Heart left ventricle (tissue), 16 donors: ENCODE measurements around the gene PKP3. TPM values are rescaled to one million over a fixed set of nuclear protein-coding genes. Genes with fewer than 3 reads are reported as not detected.

ENCODE experiments used
- ATAC-seq, 4 donors: fragments of 200-7000 bp; cut with Tn5 transposase; one replicate each; pipeline ENCODE4 v1.9.1; 2020 to 2022; ENCODE audit warnings: moderate library complexity in 4 of 4, mild to moderate bottlenecking in 3 of 4, moderate number of reproducible peaks in 1 of 4
- DNase-seq, 5 donors: peaks; one replicate each; pipeline ENCODE4 v3.0.0-alpha.2; 2020
- H3K27ac ChIP-seq, 12 donors: fragments of 200-600 bp; sonication (generic) in 4 of 12; one replicate each; pipeline versions ENCODE4 v1.5.0 to v1.8.0; 2016 to 2022; ENCODE audit warnings: mild to moderate bottlenecking in 2 of 12
- H3K27me3 ChIP-seq, 9 donors: fragments of 200-600 bp; sonication (generic) in 2 of 9; one replicate each; pipeline versions ENCODE4 v1.5.1 to v1.8.0; 2016 to 2022; ENCODE audit warnings: mild to moderate bottlenecking in 3 of 9
- H3K36me3 ChIP-seq, 9 donors: fragments of 200-600 bp; sonication (generic) in 2 of 9; one replicate each; pipeline versions ENCODE4 v1.5.0 to v1.8.0; 2018 to 2022; ENCODE audit warnings: mild to moderate bottlenecking in 2 of 9
- H3K4me1 ChIP-seq, 12 donors: fragments of 200-600 bp; sonication (generic) in 4 of 12; one replicate each; pipeline versions ENCODE4 v1.5.0 to v1.8.0; 2016 to 2022; ENCODE audit warnings: mild to moderate bottlenecking in 3 of 12
- H3K4me3 ChIP-seq, 12 donors: fragments of 200-600 bp; sonication (generic) in 4 of 12; one replicate each; pipeline versions ENCODE4 v1.5.0 to v1.8.0; 2017 to 2022; ENCODE audit warnings: mild to moderate bottlenecking in 9 of 12, moderate library complexity in 4 of 12
- H3K9me3 ChIP-seq, 12 donors: fragments of 200-600 bp; sonication (generic) in 4 of 12; one replicate each; pipeline versions ENCODE4 v1.5.0 to v1.8.0; 2016 to 2022; ENCODE audit warnings: mild to moderate bottlenecking in 1 of 12
- CTCF ChIP-seq, 12 donors: fragments of 200-600 bp; sonication (generic) in 4 of 12; IDR thresholded peaks; one replicate each; pipeline versions ENCODE4 v1.5.0 to v1.8.0; 2018 to 2022; ENCODE audit warnings: antibody characterized with exemption in 12 of 12, mild to moderate bottlenecking in 5 of 12
- POLR2A ChIP-seq, 2 donors: fragments of 450-650 bp; IDR thresholded peaks; one replicate each; pipeline ENCODE4 v1.6.1; 2017; ENCODE audit warnings: antibody characterized with exemption in 2 of 2, mild to moderate bottlenecking in 2 of 2, moderate library complexity in 2 of 2
- WGBS, 4 donors: extraction: QIAGEN DNeasy Blood & Tissue Kit in 2 of 4; methylation state at CpG; one replicate each; pipeline versions ENCODE4 v1.1.5 to v1.1.7; 2013 to 2018; 5-methylcytosine and 5-hydroxymethylcytosine counted together
- intact Hi-C, 10 donors: fragments of 100-400 bp; cut with DNase I; formaldehyde crosslinking; loops; one replicate each; pipeline versions ENCODE4 v1.11.1 to v1.14.2; 2022
- polyA plus RNA-seq, 2 donors: library from polyadenylated mRNA; stranded (reverse); fragments of 200-250 nt; gene quantifications; one replicate each; pipeline ENCODE4 v1.2.3, GENCODE V29; 2013
- total RNA-seq, 9 donors: library from RNA; depleted of rRNA in 2 of 9; stranded (reverse); fragments of >200 nt in 2 of 9; fragmentation: NEBNext Ultra II Directional in 3 of 9; extraction: Animal tissue kit (Norgen Biotek cat#: 25700) in 3 of 9; gene quantifications; one replicate each; pipeline versions ENCODE4 v1.1.0 to v1.2.4, GENCODE V29; 2016 to 2023
- donor health status: ischemic (EF 13 %, LVEDD 7.1; RV severe dilation, severe dysfunction).
- donor health status: healthy with polysubstance abuse.
- donor health status: DM: no; HTN: yes; CAD: no.
- donor health status: DM: no; HTN: no; CAD: no.
- donor health status: ischemic (EF 25% LVEDD 6.9; RV normal size, moderate dysfunction).
- donor health status: ischemic (EF 25% LVEDD 5.7; RV mildly dilated, moderate dysfunction).
- donor health status: healthy.
- donor health status: DM: yes; HTN: yes; CAD: no.
- donor health status: ischemic (EF 35%, LVEDD 5.7; RV mildly dilated, moderate dysfunction).
- donor health status: nonischemic (EF 11% LVEDD 7.7; RV severe dilation, severe dysfunction).
- donor health status: DM: yes; HTN: yes; CAD: no.
- donor health status: PGD.
- donor health status: ischemic (EF 29% LVEDD 5.4; RV normal size, mild dysfunction).
- donor health status: nonischemic (EF 23%, LVEDD 6.1; RV moderate dilation, normal function).

PKP3 gene
- total and polyA plus RNA-seq, 11 donors, result 0.15 to 2.0 (median 0.61) TPM

- Histone ChIP-seq H3K36me3 (no peaks in the 10 kb centered on the region), H3K9me3 (peaks cover 0 to 14% (median 6%) of the 10 kb centered on the region in 12 donors), H3K27ac (no peak overlapping the region), H3K4me3 (no peak overlapping the region), H3K4me1 (no peaks in the 10 kb centered on the region), H3K27me3 (peaks cover 0 to 33% (median 0%) of the 10 kb centered on the region in 9 donors)
- WGBS, 4 donors, result 60 to 69% (median 66%) methylated on average over 10 to 11 of the region's 11 CpGs
- ATAC-seq (no peak), DNase-seq (peak in 1 of 5 donors; percentile 20)
- TF ChIP-seq CTCF (IDR thresholded peaks at IDR 0.05) (no peak), POLR2A (IDR thresholded peaks at IDR 0.05) (no peak)
- intact Hi-C loops, result no loop called here
Measured at GRCh38 chr11:382081-382629, 11.9 kb upstream of the PKP3 start.

GRCh38 chr11:383431-383830, 10.6 kb upstream of the PKP3 start:
- TF ChIP-seq CTCF (IDR thresholded peaks at IDR 0.05) (no peak), POLR2A (IDR thresholded peaks at IDR 0.05) (no peak)
- DNase-seq (peak in 1 of 5 donors; percentile 25), ATAC-seq (no peak)
- Histone ChIP-seq H3K36me3 (no peaks in the 10 kb centered on the region), H3K4me3 (no peak overlapping the region), H3K9me3 (peaks cover 0 to 14% (median 6%) of the 10 kb centered on the region in 12 donors), H3K27ac (no peak overlapping the region), H3K27me3 (peaks cover 0 to 25% (median 0%) of the 10 kb centered on the region in 9 donors), H3K4me1 (no peaks in the 10 kb centered on the region)
- 76 to 92% (median 89%) methylated on average over 4 to 14 of the region's 14 CpGs for WGBS, 4 donors
- intact Hi-C loops, result no loop called here

GRCh38 chr11:384511-384910, 9.5 kb upstream of the PKP3 start:
- Histone ChIP-seq H3K36me3 (no peaks in the 10 kb centered on the region), H3K9me3 (peaks cover 0 to 14% (median 6%) of the 10 kb centered on the region in 12 donors), H3K4me3 (no peak overlapping the region), H3K27me3 (peaks cover 0 to 14% (median 0%) of the 10 kb centered on the region in 9 donors), H3K27ac (no peak overlapping the region), H3K4me1 (no peaks in the 10 kb centered on the region)
- ATAC-seq (no peak), DNase-seq (peak in 1 of 5 donors; percentile 52)
- intact Hi-C loops, result no loop called here
- TF ChIP-seq POLR2A (IDR thresholded peaks at IDR 0.05), result no peak
- no peak for TF ChIP-seq CTCF (IDR thresholded peaks at IDR 0.05)
- WGBS, 4 donors, result 88 to 100% (median 91%) methylated on average over 1 to 16 of the region's 16 CpGs

GRCh38 chr11:385594-386351, 8.2 kb upstream of the PKP3 start:
- TF ChIP-seq CTCF (IDR thresholded peaks at IDR 0.05), result no peak
- no peak for TF ChIP-seq POLR2A (IDR thresholded peaks at IDR 0.05)
- Histone ChIP-seq H3K27me3 (peaks cover 0 to 7% (median 0%) of the 10 kb centered on the region in 9 donors), H3K36me3 (no peaks in the 10 kb centered on the region), H3K9me3 (peaks cover 0 to 14% (median 6%) of the 10 kb centered on the region in 12 donors), H3K4me3 (no peak overlapping the region), H3K4me1 (no peaks in the 10 kb centered on the region), H3K27ac (no peak overlapping the region)
- ATAC-seq (no peak), DNase-seq (no peak)
- intact Hi-C loops, result no loop called here
- 82 to 98% (median 95%) methylated on average over 9 to 19 of the region's 19 CpGs for WGBS, 4 donors
